Measurements from ENCODE around the gene ALPK3. TPM values are rescaled to one million over a fixed set of nuclear protein-coding genes. Genes with fewer than 3 reads are reported as not detected.

Gene ALPK3
- total RNA-seq, 1 donor from 2014 or later: 0.20 TPM

DNA sequence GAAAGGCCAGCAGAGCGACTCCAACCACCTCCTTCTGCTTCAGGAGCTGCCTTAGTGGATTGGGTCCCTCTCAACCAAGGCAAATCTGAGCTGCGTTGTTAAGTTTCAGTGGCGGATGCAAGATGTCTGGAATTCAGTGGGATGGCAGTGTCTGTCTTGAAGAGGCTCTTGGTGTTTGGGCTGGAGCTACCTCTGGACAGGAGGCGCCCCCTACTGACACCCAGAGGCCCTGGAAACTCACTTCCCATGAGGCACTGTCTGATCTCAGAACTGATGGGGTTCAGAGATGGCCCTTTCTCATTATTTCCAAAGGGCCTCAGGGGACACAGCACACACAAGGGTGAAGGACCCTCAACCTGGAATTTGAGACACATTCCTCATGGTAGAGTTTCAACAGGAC is 61.3 kb downstream of the ALPK3 start:
- ATAC-seq (ENCODE audit: low read depth) (peak; percentile 64), DNase-seq (no peak)
- H3K9me3 Mint-ChIP-seq: no peaks in the 10 kb centered on the region
- intact Hi-C loops (cut with micrococcal nuclease): loop anchor here (1.0 kb wide), 2 partner anchors 224 to 290 kb away; partner anchors contain the start of gene WDR73
- peaks cover 4% of the 10 kb centered on the region for H3K27me3 Mint-ChIP-seq
- POLR2A ChIA-PET: interaction anchor here (0.6 kb wide), 1 partner anchor 220 kb away, joined by 7 read pairs; the partner anchor contains the start of gene NMB
- CTCF ChIA-PET: interaction anchor here (0.8 to 2.0 kb wide), 7 partner anchors 13 to 291 kb away, joined by 3 to 22 read pairs (median 4); partner anchors contain the start of gene WDR73
- no peaks in the 10 kb centered on the region for H3K4me1 Mint-ChIP-seq
- H3K27ac Mint-ChIP-seq: no peak overlapping the region
- no peak overlapping the region for H3K4me3 Mint-ChIP-seq
- no peaks in the 10 kb centered on the region for H3K36me3 Mint-ChIP-seq (ENCODE audit: low read depth)
- TF ChIP-seq, protein P1, sequence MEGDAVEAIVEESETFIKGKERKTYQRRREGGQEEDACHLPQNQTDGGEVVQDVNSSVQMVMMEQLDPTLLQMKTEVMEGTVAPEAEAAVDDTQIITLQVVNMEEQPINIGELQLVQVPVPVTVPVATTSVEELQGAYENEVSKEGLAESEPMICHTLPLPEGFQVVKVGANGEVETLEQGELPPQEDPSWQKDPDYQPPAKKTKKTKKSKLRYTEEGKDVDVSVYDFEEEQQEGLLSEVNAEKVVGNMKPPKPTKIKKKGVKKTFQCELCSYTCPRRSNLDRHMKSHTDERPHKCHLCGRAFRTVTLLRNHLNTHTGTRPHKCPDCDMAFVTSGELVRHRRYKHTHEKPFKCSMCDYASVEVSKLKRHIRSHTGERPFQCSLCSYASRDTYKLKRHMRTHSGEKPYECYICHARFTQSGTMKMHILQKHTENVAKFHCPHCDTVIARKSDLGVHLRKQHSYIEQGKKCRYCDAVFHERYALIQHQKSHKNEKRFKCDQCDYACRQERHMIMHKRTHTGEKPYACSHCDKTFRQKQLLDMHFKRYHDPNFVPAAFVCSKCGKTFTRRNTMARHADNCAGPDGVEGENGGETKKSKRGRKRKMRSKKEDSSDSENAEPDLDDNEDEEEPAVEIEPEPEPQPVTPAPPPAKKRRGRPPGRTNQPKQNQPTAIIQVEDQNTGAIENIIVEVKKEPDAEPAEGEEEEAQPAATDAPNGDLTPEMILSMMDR (IDR thresholded peaks at IDR 0.05): no peak

DNA sequence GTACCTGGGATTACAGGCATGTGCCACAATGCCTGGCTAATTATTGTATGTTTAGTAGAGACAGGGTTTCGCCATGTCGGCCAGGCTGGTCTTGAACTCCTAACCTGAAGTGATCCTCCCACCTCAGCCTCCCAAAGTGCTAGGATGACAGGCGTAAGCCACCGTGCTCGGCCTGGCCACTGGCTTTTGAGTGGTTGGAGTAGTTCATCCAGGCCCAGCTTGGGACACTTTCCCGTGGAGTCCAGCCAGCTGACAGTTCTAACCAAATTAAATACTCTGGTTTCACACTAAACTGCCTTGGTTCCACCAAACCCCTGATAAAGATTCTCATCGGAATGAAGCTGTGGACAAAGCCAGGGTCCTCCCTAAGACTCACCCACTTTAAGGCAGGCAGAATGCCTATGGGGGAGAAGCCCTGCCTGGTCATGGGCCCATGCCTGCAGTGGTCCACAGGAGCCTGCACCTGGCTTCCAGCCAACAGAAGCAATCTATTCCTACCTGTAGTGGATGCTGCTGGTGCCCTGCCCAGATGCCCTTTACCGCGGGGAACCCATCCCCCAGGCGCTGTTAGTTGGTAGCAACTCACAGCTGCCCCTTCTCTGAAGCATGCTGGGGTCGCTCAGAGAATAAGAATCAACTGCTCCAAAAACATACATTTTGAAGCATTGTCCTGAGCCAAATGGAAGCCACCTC is 62.1 kb downstream of the ALPK3 start:
- CTCF ChIA-PET: interaction anchor here (1.1 to 2.0 kb wide), 4 partner anchors 105 to 291 kb away, joined by 3 to 22 read pairs (median 5); partner anchors contain the start of gene WDR73
- DNase-seq: no peak
- Mint-ChIP-seq H3K4me1 (no peaks in the 10 kb centered on the region), H3K36me3 (ENCODE audit: low read depth) (no peaks in the 10 kb centered on the region), H3K9me3 (no peaks in the 10 kb centered on the region), H3K27me3 (peaks cover 2% of the 10 kb centered on the region), H3K27ac (no peak overlapping the region), H3K4me3 (no peak overlapping the region)
- POLR2A ChIA-PET: interaction anchor here (0.6 kb wide), 1 partner anchor 221 kb away, joined by 7 read pairs; the partner anchor contains the start of gene NMB
- intact Hi-C loops (cut with micrococcal nuclease): no loop called here
- ATAC-seq (ENCODE audit: low read depth): no peak
- TF ChIP-seq, protein P1 (IDR thresholded peaks at IDR 0.05): no peak

DNA sequence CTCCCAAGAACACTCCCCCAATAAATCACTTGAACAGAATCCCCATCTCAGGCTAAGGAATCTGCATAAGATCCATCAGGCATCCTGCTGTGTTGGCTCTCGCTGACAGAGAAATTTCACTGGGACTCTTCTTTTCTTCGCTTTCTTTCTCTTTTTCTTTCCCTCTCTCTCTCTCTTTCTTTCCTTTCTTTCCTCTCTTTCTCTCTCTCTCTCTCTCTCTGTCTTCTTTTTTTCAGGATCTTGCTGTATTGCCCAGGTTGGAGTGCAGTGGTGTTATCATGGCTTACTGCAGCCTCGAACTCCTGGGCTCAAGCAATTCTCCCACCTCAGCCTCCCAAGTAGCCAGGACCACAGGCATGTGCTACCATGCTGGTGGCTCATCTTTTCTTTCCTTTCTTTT is 62.9 kb downstream of the ALPK3 start:
- TF ChIP-seq, protein P1 (IDR thresholded peaks at IDR 0.05): no peak
- Mint-ChIP-seq H3K27me3 (peaks cover 5% of the 10 kb centered on the region), H3K36me3 (ENCODE audit: low read depth) (no peaks in the 10 kb centered on the region), H3K9me3 (no peaks in the 10 kb centered on the region), H3K27ac (no peak overlapping the region), H3K4me1 (no peaks in the 10 kb centered on the region), H3K4me3 (no peak overlapping the region)
- DNase-seq: no peak
- ATAC-seq (ENCODE audit: low read depth): no peak
- CTCF ChIA-PET: no interaction called here
- intact Hi-C loops (cut with micrococcal nuclease): no loop called here
- POLR2A ChIA-PET: no interaction called here

- intact Hi-C loops (cut with micrococcal nuclease): no loop called here
- no peaks in the 10 kb centered on the region for H3K9me3 Mint-ChIP-seq
- no peaks in the 10 kb centered on the region for H3K4me1 Mint-ChIP-seq
- ATAC-seq (ENCODE audit: low read depth): no peak
- POLR2A ChIA-PET: no interaction called here
- TF ChIP-seq, protein P1 (IDR thresholded peaks at IDR 0.05): no peak
- H3K4me3 Mint-ChIP-seq: no peak overlapping the region
- DNase-seq: no peak
- no peak overlapping the region for H3K27ac Mint-ChIP-seq
- CTCF ChIA-PET: no interaction called here
- peaks cover 5% of the 10 kb centered on the region for H3K27me3 Mint-ChIP-seq
- H3K36me3 Mint-ChIP-seq (ENCODE audit: low read depth): no peaks in the 10 kb centered on the region
Observed at GRCh38 chr15:84880822-84881519, 63.8 kb downstream of the ALPK3 start.

- H3K27me3 Mint-ChIP-seq: peaks cover 5% of the 10 kb centered on the region
- no peaks in the 10 kb centered on the region for H3K4me1 Mint-ChIP-seq
- H3K4me3 Mint-ChIP-seq: no peak overlapping the region
- ChIA-PET CTCF (no interaction called here), POLR2A (no interaction called here)
- no peak for ATAC-seq (ENCODE audit: low read depth)
- H3K9me3 Mint-ChIP-seq: no peaks in the 10 kb centered on the region
- TF ChIP-seq, protein P1 (IDR thresholded peaks at IDR 0.05): no peak
- intact Hi-C loops (cut with micrococcal nuclease): no loop called here
- no peak overlapping the region for H3K27ac Mint-ChIP-seq
- no peaks in the 10 kb centered on the region for H3K36me3 Mint-ChIP-seq (ENCODE audit: low read depth)
- DNase-seq: no peak
Observed at GRCh38 chr15:84881520-84881830, 64.3 kb downstream of the ALPK3 start.
